Subcutaneous abdominal adipose tissue (tissue), 5 donors: ENCODE data around the gene PLCG2.

Experiments used
- H3K27ac ChIP-seq: one replicate; pipeline ENCODE4 v1.7.0; 2013; ENCODE audit warnings: low read depth, mild to moderate bottlenecking, inconsistent platforms, low read length, moderate library complexity
- H3K27me3 ChIP-seq, 5 donors: one replicate each; pipeline ENCODE4 v1.7.0; 2013; ENCODE audit warnings: low read length in 5 of 5, inconsistent platforms in 1 of 5; ENCODE audit not compliant: control insufficient read depth in 5 of 5, insufficient read depth in 4 of 5
- H3K36me3 ChIP-seq, 5 donors: one replicate each; pipeline ENCODE4 v1.7.0; 2013; ENCODE audit warnings: low read length in 5 of 5; ENCODE audit not compliant: control insufficient read depth in 5 of 5, insufficient read depth in 5 of 5
- H3K4me1 ChIP-seq, 5 donors: one replicate each; pipeline ENCODE4 v1.7.0; 2013; ENCODE audit warnings: low read length in 5 of 5, mild to moderate bottlenecking in 3 of 5, moderate library complexity in 1 of 5; ENCODE audit not compliant: control insufficient read depth in 5 of 5, insufficient read depth in 5 of 5
- H3K4me3 ChIP-seq, 5 donors: one replicate each; pipeline ENCODE4 v1.7.0; 2013; ENCODE audit warnings: low read length in 5 of 5, low read depth in 1 of 5
- H3K9ac ChIP-seq, 5 donors: one replicate each; pipeline ENCODE4 v1.7.0; 2013; ENCODE audit warnings: low read length in 5 of 5, mild to moderate bottlenecking in 4 of 5, moderate library complexity in 3 of 5
- H3K9me3 ChIP-seq, 5 donors: one replicate each; pipeline ENCODE4 v1.7.0; 2013; ENCODE audit warnings: low read length in 5 of 5; ENCODE audit not compliant: control insufficient read depth in 5 of 5
- donor health status: healthy.
- donor health status: healthy.
- donor health status: healthy.
- donor health status: healthy.
- donor health status: healthy.

PLCG2 gene

GRCh38 chr16:81808933-81809480 lies 29.9 kb downstream of the PLCG2 start:
- H3K4me3 ChIP-seq: no peak overlapping the region
- H3K27me3 ChIP-seq: no peaks in the 10 kb centered on the region
- no peaks in the 10 kb centered on the region for H3K36me3 ChIP-seq
- H3K9me3 ChIP-seq: peaks cover 0 to 4% (median 0%) of the 10 kb centered on the region in 5 donors
- H3K4me1 ChIP-seq: no peaks in the 10 kb centered on the region
- no peak overlapping the region for H3K27ac ChIP-seq
- H3K9ac ChIP-seq: peak overlapping the region in 1 of 5 donors; percentile 25

GRCh38 chr16:81809567-81809966 lies 30.5 kb downstream of the PLCG2 start:
- H3K9me3 ChIP-seq: peaks cover 0 to 4% (median 0%) of the 10 kb centered on the region in 5 donors
- H3K4me3 ChIP-seq: no peak overlapping the region
- H3K36me3 ChIP-seq: no peaks in the 10 kb centered on the region
- H3K9ac ChIP-seq: no peak overlapping the region
- H3K27ac ChIP-seq: no peak overlapping the region
- no peaks in the 10 kb centered on the region for H3K4me1 ChIP-seq
- no peaks in the 10 kb centered on the region for H3K27me3 ChIP-seq

- H3K4me1 ChIP-seq: no peaks in the 10 kb centered on the region
- no peak overlapping the region for H3K9ac ChIP-seq
- no peaks in the 10 kb centered on the region for H3K36me3 ChIP-seq
- no peaks in the 10 kb centered on the region for H3K27me3 ChIP-seq
- peaks cover 0 to 4% (median 0%) of the 10 kb centered on the region in 5 donors for H3K9me3 ChIP-seq
- H3K4me3 ChIP-seq: no peak overlapping the region
- H3K27ac ChIP-seq: no peak overlapping the region
Observed at GRCh38 chr16:81810361-81810760, 31.3 kb downstream of the PLCG2 start.

GRCh38 chr16:81810894-81811538 lies 31.9 kb downstream of the PLCG2 start:
- H3K9ac ChIP-seq: no peak overlapping the region
- H3K4me1 ChIP-seq: peaks cover 0 to 2% (median 0%) of the 10 kb centered on the region in 5 donors
- peaks cover 0 to 4% (median 0%) of the 10 kb centered on the region in 5 donors for H3K9me3 ChIP-seq
- no peak overlapping the region for H3K4me3 ChIP-seq
- H3K36me3 ChIP-seq: no peaks in the 10 kb centered on the region
- H3K27me3 ChIP-seq: no peaks in the 10 kb centered on the region
- no peak overlapping the region for H3K27ac ChIP-seq

GRCh38 chr16:81813648-81814047 lies 34.6 kb downstream of the PLCG2 start:
- Histone ChIP-seq H3K36me3 (no peaks in the 10 kb centered on the region), H3K4me3 (no peak overlapping the region), H3K4me1 (peaks cover 0 to 8% (median 0%) of the 10 kb centered on the region in 5 donors), H3K9me3 (peaks cover 0 to 4% (median 0%) of the 10 kb centered on the region in 5 donors), H3K27ac (no peak overlapping the region), H3K27me3 (no peaks in the 10 kb centered on the region), H3K9ac (no peak overlapping the region)

- Histone ChIP-seq H3K9ac (no peak overlapping the region), H3K4me3 (no peak overlapping the region), H3K36me3 (no peaks in the 10 kb centered on the region), H3K27me3 (no peaks in the 10 kb centered on the region), H3K4me1 (peaks cover 0 to 8% (median 0%) of the 10 kb centered on the region in 5 donors), H3K9me3 (peaks cover 0 to 4% (median 0%) of the 10 kb centered on the region in 5 donors), H3K27ac (no peak overlapping the region)
Observed at GRCh38 chr16:81814751-81815428, 35.8 kb downstream of the PLCG2 start.

GRCh38 chr16:81815429-81815766 lies 36.3 kb downstream of the PLCG2 start:
- Histone ChIP-seq H3K4me3 (no peak overlapping the region), H3K9me3 (peaks cover 0 to 4% (median 0%) of the 10 kb centered on the region in 5 donors), H3K36me3 (no peaks in the 10 kb centered on the region), H3K9ac (no peak overlapping the region), H3K27me3 (no peaks in the 10 kb centered on the region), H3K27ac (no peak overlapping the region), H3K4me1 (peaks cover 0 to 8% (median 0%) of the 10 kb centered on the region in 5 donors)

- Histone ChIP-seq H3K4me3 (no peak overlapping the region), H3K9me3 (peaks cover 0 to 4% (median 0%) of the 10 kb centered on the region in 5 donors), H3K27ac (no peak overlapping the region), H3K27me3 (no peaks in the 10 kb centered on the region), H3K9ac (no peak overlapping the region), H3K36me3 (no peaks in the 10 kb centered on the region), H3K4me1 (peaks cover 0 to 12% (median 2%) of the 10 kb centered on the region in 5 donors)
Observed at GRCh38 chr16:81816351-81816750, 37.3 kb downstream of the PLCG2 start.

- Histone ChIP-seq H3K4me3 (no peak overlapping the region), H3K9me3 (peaks cover 0 to 4% (median 0%) of the 10 kb centered on the region in 5 donors), H3K9ac (no peak overlapping the region), H3K27me3 (no peaks in the 10 kb centered on the region), H3K27ac (no peak overlapping the region), H3K4me1 (peaks cover 0 to 16% (median 2%) of the 10 kb centered on the region in 5 donors), H3K36me3 (no peaks in the 10 kb centered on the region)
Observed at GRCh38 chr16:81816793-81817210, 37.7 kb downstream of the PLCG2 start.

GRCh38 chr16:81817296-81817695 lies 38.2 kb downstream of the PLCG2 start:
- Histone ChIP-seq H3K27me3 (no peaks in the 10 kb centered on the region), H3K36me3 (no peaks in the 10 kb centered on the region), H3K9ac (no peak overlapping the region), H3K4me3 (no peak overlapping the region), H3K4me1 (peaks cover 0 to 19% (median 2%) of the 10 kb centered on the region in 5 donors), H3K9me3 (peaks cover 0 to 4% (median 0%) of the 10 kb centered on the region in 5 donors), H3K27ac (no peak overlapping the region)
